Ovary (tissue), 9 donors: ENCODE measurements around the gene TTC23. TPM values are rescaled to one million over a fixed set of nuclear protein-coding genes. Genes with fewer than 3 reads are reported as not detected.

Source experiments
- DNase-seq, 5 donors: peaks; one replicate each; pipeline ENCODE4 v3.0.0-alpha.2; 2019 to 2020
- H3K27ac ChIP-seq, 2 donors: fragments of 200-600 bp; one replicate each; pipeline versions ENCODE4 v1.5.1 to v1.8.0; 2019 to 2022
- H3K27me3 ChIP-seq: fragments of 200-600 bp; one replicate; pipeline ENCODE4 v1.8.0; 2022
- H3K36me3 ChIP-seq: fragments of 200-600 bp; sonication (generic); one replicate; pipeline ENCODE4 v1.5.1; 2019
- H3K4me1 ChIP-seq: one replicate; pipeline ENCODE4 v1.8.1; 2013; ENCODE audit warnings: mild to moderate bottlenecking, moderate library complexity; ENCODE audit not compliant: insufficient read depth
- H3K4me3 ChIP-seq: fragments of 200-600 bp; sonication (generic); one replicate; pipeline ENCODE4 v1.5.1; 2017
- H3K9me3 ChIP-seq, 2 donors: fragments of 200-600 bp in 1 of 2; sonication (generic) in 1 of 2; one replicate each; pipeline versions ENCODE4 v1.5.1 to v1.8.1; 2013 to 2019; ENCODE audit warnings: mild to moderate bottlenecking in 1 of 2, moderate library complexity in 1 of 2
- EP300 ChIP-seq: sonication (generic); formaldehyde crosslinking; IDR thresholded peaks from one replicate; pipeline ENCODE4 v1.6.1; 2017; ENCODE audit warnings: antibody characterized with exemption
- POLR2A ChIP-seq: fragments of 450-650 bp; IDR thresholded peaks from one replicate; pipeline ENCODE4 v1.6.1; 2017; ENCODE audit warnings: antibody characterized with exemption, mild to moderate bottlenecking, moderate library complexity
- WGBS, 3 donors: extraction: QIAGEN DNeasy Blood & Tissue Kit in 1 of 3; methylation state at CpG; one replicate each; pipeline versions ENCODE4 v1.1.5 to v1.1.7; 2013 to 2017; 5-methylcytosine and 5-hydroxymethylcytosine counted together
- intact Hi-C, 4 donors: fragments of 100-400 bp; cut with DNase I; formaldehyde crosslinking; loops; one replicate each; pipeline versions ENCODE4 v1.11.0 to v1.15.1; 2022 to 2023
- polyA plus RNA-seq, 2 donors: library from polyadenylated mRNA; stranded (reverse); fragments of 200-250 nt in 1 of 2; fragments of 350-450 nt in 1 of 2; fragmentation: Illumina TruSeq in 1 of 2; extraction: RNeasy Lipid Tissue Mini Kit (QIAGEN cat#74804) in 1 of 2; gene quantifications; one replicate each; pipeline ENCODE4 v1.2.3, GENCODE V29; 2013 to 2014
- total RNA-seq, 7 donors: library from RNA; depleted of rRNA in 2 of 7; stranded (reverse); fragments of >200 nt in 2 of 7; fragmentation: NEBNext Ultra II Directional in 3 of 7; extraction: Animal tissue kit (Norgen Biotek cat#: 25700) in 3 of 7; gene quantifications; one replicate each; pipeline versions ENCODE4 v1.1.0 to v1.2.4, GENCODE V29; 2016 to 2023
- TF ChIP-seq, protein P1 (sequence below), 3 donors: fragments of 450-650 bp in 2 of 3; fragments of 200-600 bp in 1 of 3; IDR thresholded peaks; one replicate each; pipeline versions ENCODE4 v1.5.1 to v1.8.0; 2016 to 2022; ENCODE audit warnings: antibody characterized with exemption in 3 of 3, mild to moderate bottlenecking in 1 of 3
- donor health status: DM: no; HTN: no; CAD: no; lungs with moderate emphysema.
- donor health status: DM: no; HTN: no; CAD: no.
- donor health status: Bipolar disorder and iron deficiency.
- donor health status: DM: yes; HTN: yes; CAD: no.
- donor health status: DM: no; HTN: no; CAD: no.
- donor health status: DM: yes; HTN: yes; CAD: no.

The TTC23 gene
- total and polyA plus RNA-seq, 9 donors, result 15.9 to 35.8 (median 25.8) TPM

- intact Hi-C loops, result no loop called here
- DNase-seq, result no peak
- H3K4me3 ChIP-seq, result peak overlapping the region; percentile 71
- TF ChIP-seq POLR2A, result no peak
- TF ChIP-seq, protein P1, sequence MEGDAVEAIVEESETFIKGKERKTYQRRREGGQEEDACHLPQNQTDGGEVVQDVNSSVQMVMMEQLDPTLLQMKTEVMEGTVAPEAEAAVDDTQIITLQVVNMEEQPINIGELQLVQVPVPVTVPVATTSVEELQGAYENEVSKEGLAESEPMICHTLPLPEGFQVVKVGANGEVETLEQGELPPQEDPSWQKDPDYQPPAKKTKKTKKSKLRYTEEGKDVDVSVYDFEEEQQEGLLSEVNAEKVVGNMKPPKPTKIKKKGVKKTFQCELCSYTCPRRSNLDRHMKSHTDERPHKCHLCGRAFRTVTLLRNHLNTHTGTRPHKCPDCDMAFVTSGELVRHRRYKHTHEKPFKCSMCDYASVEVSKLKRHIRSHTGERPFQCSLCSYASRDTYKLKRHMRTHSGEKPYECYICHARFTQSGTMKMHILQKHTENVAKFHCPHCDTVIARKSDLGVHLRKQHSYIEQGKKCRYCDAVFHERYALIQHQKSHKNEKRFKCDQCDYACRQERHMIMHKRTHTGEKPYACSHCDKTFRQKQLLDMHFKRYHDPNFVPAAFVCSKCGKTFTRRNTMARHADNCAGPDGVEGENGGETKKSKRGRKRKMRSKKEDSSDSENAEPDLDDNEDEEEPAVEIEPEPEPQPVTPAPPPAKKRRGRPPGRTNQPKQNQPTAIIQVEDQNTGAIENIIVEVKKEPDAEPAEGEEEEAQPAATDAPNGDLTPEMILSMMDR (IDR thresholded peaks at IDR 0.05), result no peak
- TF ChIP-seq EP300, result no peak
- no peaks in the 10 kb centered on the region for H3K36me3 ChIP-seq
- no peaks in the 10 kb centered on the region for H3K9me3 ChIP-seq
- peak overlapping the region; percentile 75 to 81 for H3K27ac ChIP-seq
- no peaks in the 10 kb centered on the region for H3K27me3 ChIP-seq
- H3K4me1 ChIP-seq, result peaks cover 5% of the 10 kb centered on the region
- 4 to 8% (median 5%) methylated on average over 7 of the region's 7 CpGs for WGBS, 3 donors
Observed at GRCh38 chr15:99250494-99250856, 1.1 kb upstream of the TTC23 start.

DNA sequence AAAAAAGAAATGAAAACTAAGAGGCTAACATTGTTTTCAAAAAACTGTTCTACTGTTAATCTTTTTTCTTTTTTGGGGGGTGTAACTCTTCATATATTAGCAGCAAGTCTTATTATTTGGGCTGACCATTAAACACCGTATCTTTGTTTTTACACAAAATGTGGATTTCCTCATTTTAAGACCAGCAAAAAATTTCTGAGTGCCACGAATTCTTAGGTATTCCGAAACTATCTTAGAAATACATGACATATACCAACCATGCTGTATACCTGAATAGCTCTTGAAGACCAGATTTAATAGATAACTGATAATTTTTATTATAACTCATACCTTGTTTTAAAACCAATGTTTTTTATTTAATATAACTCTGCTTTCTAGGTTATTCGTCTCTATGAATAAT is 620 bp upstream of the TTC23 start:
- no peak for TF ChIP-seq EP300
- TF ChIP-seq, protein P1 (IDR thresholded peaks at IDR 0.05), result no peak
- no peak for TF ChIP-seq POLR2A
- Histone ChIP-seq H3K9me3 (no peaks in the 10 kb centered on the region), H3K27me3 (no peaks in the 10 kb centered on the region), H3K36me3 (no peaks in the 10 kb centered on the region), H3K4me1 (peaks cover 5% of the 10 kb centered on the region), H3K4me3 (peak overlapping the region; percentile 71), H3K27ac (peak overlapping the region in 1 of 2 donors; percentile 81)
- DNase-seq, result no peak
- intact Hi-C loops, result no loop called here
- WGBS, 3 donors, result 4 to 10% (median 5%) methylated on average over 4 of the region's 4 CpGs

DNA sequence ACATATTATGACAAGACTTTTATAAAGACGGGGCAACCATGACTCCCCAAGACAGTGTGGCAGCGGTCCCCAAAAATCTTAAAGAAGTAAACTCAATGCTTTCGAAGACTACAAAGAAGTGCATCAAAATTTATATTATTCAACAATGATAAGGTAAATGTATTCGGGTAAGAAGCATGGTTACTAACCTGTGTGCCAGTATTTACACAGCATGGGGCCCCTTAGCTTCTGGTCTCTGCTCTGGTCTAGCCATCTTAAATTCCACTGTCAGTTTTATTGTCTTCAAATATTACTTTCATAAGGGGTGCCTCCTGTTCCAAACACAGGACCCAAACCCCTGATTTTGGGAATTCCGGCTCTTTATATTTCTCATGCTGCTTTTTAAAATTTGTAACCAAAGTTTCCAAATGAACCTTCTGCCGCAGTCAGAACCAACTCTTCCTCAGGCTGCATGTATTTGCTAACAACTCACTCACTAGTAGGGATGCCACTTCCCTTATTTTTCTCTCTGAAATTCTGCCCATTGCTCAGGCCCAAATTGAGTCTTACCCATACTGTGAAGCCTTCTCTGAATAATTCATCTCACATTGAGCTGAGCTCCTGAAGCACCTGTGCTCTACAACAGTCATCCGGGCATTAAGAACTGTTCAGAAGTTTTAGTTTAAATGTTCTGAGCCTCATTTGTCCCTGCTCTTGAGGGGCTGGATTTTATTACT is 1.2 kb downstream of the TTC23 start:
- WGBS, 3 donors, result 70 to 77% (median 71%) methylated on average over 7 of the region's 7 CpGs
- H3K4me1 ChIP-seq, result peaks cover 5% of the 10 kb centered on the region
- H3K27me3 ChIP-seq, result no peaks in the 10 kb centered on the region
- TF ChIP-seq POLR2A (no peak), EP300 (no peak)
- TF ChIP-seq, protein P1 (IDR thresholded peaks at IDR 0.05), result no peak
- H3K36me3 ChIP-seq, result no peaks in the 10 kb centered on the region
- no peak overlapping the region for H3K27ac ChIP-seq
- H3K4me3 ChIP-seq, result peak overlapping the region; percentile 71
- H3K9me3 ChIP-seq, result no peaks in the 10 kb centered on the region
- intact Hi-C loops, result no loop called here
- DNase-seq, result no peak

GRCh38 chr15:99247062-99247461 is 2.3 kb downstream of the TTC23 start:
- peaks cover 5% of the 10 kb centered on the region for H3K4me1 ChIP-seq
- DNase-seq, result no peak
- H3K9me3 ChIP-seq, result no peaks in the 10 kb centered on the region
- H3K27me3 ChIP-seq, result no peaks in the 10 kb centered on the region
- no peak overlapping the region for H3K4me3 ChIP-seq
- no peak overlapping the region for H3K27ac ChIP-seq
- intact Hi-C loops, result no loop called here
- TF ChIP-seq, protein P1 (IDR thresholded peaks at IDR 0.05), result no peak
- no peak for TF ChIP-seq EP300
- 74 to 82% (median 76%) methylated on average over 3 of the region's 3 CpGs for WGBS, 3 donors
- H3K36me3 ChIP-seq, result no peaks in the 10 kb centered on the region
